K562 (cell line): Measurements from ENCODE around the gene SOX8. TPM values are rescaled to one million over a fixed set of nuclear protein-coding genes. Genes with fewer than 3 reads are reported as not detected.

Experiments used
- ATAC-seq: fragments of 200-7000 bp; cut with Tn5 transposase; 3 replicates; pipeline ENCODE4 v1.9.1; 2020; ENCODE audit warnings: moderate library complexity
- BruUV-seq: library from RNA; stranded (reverse); fragments of 400-500 nt; replicated peaks from 2 replicates; lab custom pipeline; 2021; lab: Mats Ljungman, UMichigan
- CTCF ChIA-PET: fragments of 300-600 bp; formaldehyde crosslinking; extraction: SDS; loops from one replicate; lab custom pipeline; 2021; ENCODE audit warnings: low intra/inter-chr PET ratio; lab: Yijun Ruan, JAX
- POLR2A ChIA-PET: fragments of 300-600, 350-650 bp; sonication (Branson Sonifier 250); formaldehyde crosslinking; extraction: SDS; loops from one replicate; lab custom pipeline; 2021; ENCODE audit warnings: antibody characterized with exemption, inconsistent platforms; lab: Yijun Ruan, JAX
- DNase-seq, 4 experiments: peaks; one replicate each; pipeline versions ENCODE4 v3.0.0 to v3.0.0-alpha.2; 2011 to 2018; ENCODE audit warnings: low spot score in 3 of 4, mixed read lengths in 3 of 4; ENCODE audit errors: extremely low read depth in 1 of 4
- FAIRE-seq: peaks from 2 replicates; lab custom pipeline; 2011; peaks lifted over from hg19 to GRCh38; lab: Jason Lieb, UNC
- H2AFZ ChIP-seq: 2 replicates; pipeline ENCODE4 v1.6.0; 2011; ENCODE audit warnings: low read depth, low read length, control low read depth, inconsistent platforms
- H3K27ac ChIP-seq: fragments of 200-600 bp; 3 replicates; pipeline ENCODE4 v1.8.0; 2011; ENCODE audit warnings: low read depth, mild to moderate bottlenecking, control low read depth, inconsistent platforms, low read length, moderate library complexity, mixed read lengths; ENCODE audit errors: extremely low read depth
- H3K27me3 ChIP-seq, 2 experiments: fragments of 300-600 bp in 1 of 2; 2 replicates in 1 of 2; 3 replicates in 1 of 2; pipeline versions ENCODE4 v1.6.0 to v1.8.0; 2011; ENCODE audit warnings: inconsistent platforms in 2 of 2, low read length in 2 of 2, mild to moderate bottlenecking in 1 of 2, mixed read lengths in 1 of 2, moderate library complexity in 1 of 2; ENCODE audit not compliant: control insufficient read depth in 2 of 2, insufficient read depth in 2 of 2
- H3K36me3 ChIP-seq: fragments of 300-600 bp; 3 replicates; pipeline ENCODE4 v1.8.0; 2011; ENCODE audit warnings: mild to moderate bottlenecking, low read length, inconsistent platforms; ENCODE audit not compliant: control insufficient read depth, insufficient read depth
- H3K4me1 ChIP-seq, 2 experiments: fragments of 200-600 bp in 1 of 2; replicated peaks in 1 of 2; 2 replicates in 1 of 2; 3 replicates in 1 of 2; pipeline versions ENCODE4 v1.5.1 to v1.8.0; 2011; ENCODE audit warnings: inconsistent platforms in 2 of 2, low read length in 2 of 2, mild to moderate bottlenecking in 1 of 2, mixed read lengths in 1 of 2, moderate library complexity in 1 of 2; ENCODE audit not compliant: control insufficient read depth in 2 of 2, insufficient read depth in 2 of 2
- H3K4me2 ChIP-seq: 2 replicates; pipeline ENCODE4 v1.6.1; 2011; ENCODE audit warnings: low read length, control low read depth, inconsistent platforms, mixed read lengths; ENCODE audit not compliant: insufficient read depth
- H3K4me3 ChIP-seq: fragments of 200-600 bp; sonication (generic), shearing (Covaris generic); 2 replicates; pipeline ENCODE4 v1.5.1; 2016; ENCODE audit warnings: control low read depth, inconsistent platforms
- H3K79me2 ChIP-seq: fragments of 200-600 bp; 3 replicates; pipeline ENCODE4 v1.8.0; 2011; ENCODE audit warnings: low read length, inconsistent platforms; ENCODE audit not compliant: control insufficient read depth, insufficient read depth
- H3K9ac ChIP-seq, 2 experiments: 2 replicates each; pipeline versions ENCODE4 v1.6.0 to v1.6.1; 2011; ENCODE audit warnings: low read depth in 2 of 2, low read length in 2 of 2, control low read depth in 1 of 2, inconsistent platforms in 1 of 2, mild to moderate bottlenecking in 1 of 2, mixed read lengths in 1 of 2; ENCODE audit not compliant: insufficient read depth in 1 of 2
- H3K9me1 ChIP-seq: one replicate; pipeline ENCODE4 v1.6.0; 2011; ENCODE audit warnings: inconsistent platforms, mild to moderate bottlenecking, low read length, moderate library complexity; ENCODE audit not compliant: control insufficient read depth, insufficient read depth
- H3K9me3 ChIP-seq: replicated peaks from 2 replicates; pipeline ENCODE4 v1.5.1; 2011; ENCODE audit warnings: low read depth, low read length, inconsistent platforms; ENCODE audit not compliant: control insufficient read depth, insufficient read depth
- H4K20me1 ChIP-seq: replicated peaks from 2 replicates; pipeline ENCODE4 v1.6.1; 2011; ENCODE audit warnings: low read length, inconsistent platforms, mixed read lengths; ENCODE audit not compliant: control insufficient read depth, insufficient read depth
- C11orf30 ChIP-seq: fragments of 450-650 bp; IDR thresholded peaks from 2 replicates; pipeline ENCODE4 v1.6.1; 2016; ENCODE audit warnings: low read depth, mild to moderate bottlenecking
- FOXA3 ChIP-seq, 2 experiments: fragments of 450-650 bp in 1 of 2; sonication (generic) in 1 of 2; formaldehyde crosslinking; IDR thresholded peaks in 1 of 2; conservative IDR thresholded peaks in 1 of 2; 2 replicates each; pipeline versions ENCODE4 v1.4.0 to v1.8.0; 2020 to 2022; ENCODE audit warnings: mild to moderate bottlenecking in 2 of 2, missing genetic modification reagents in 1 of 2
- POLR2G ChIP-seq: fragments of 200-400 bp; formaldehyde crosslinking; IDR thresholded peaks from 2 replicates; pipeline ENCODE4 v1.6.1; 2017; ENCODE audit warnings: low read depth, mild to moderate bottlenecking, antibody characterized with exemption, low read length, moderate library complexity
- RBM25 ChIP-seq: fragments of 200-400 bp; formaldehyde crosslinking; IDR thresholded peaks from 2 replicates; pipeline ENCODE4 v1.6.1; 2018; ENCODE audit warnings: low read length, low read depth, moderate library complexity; ENCODE audit not compliant: severe bottlenecking
- WGBS: fragments of 100-300 bp; shearing (Covaris generic); methylation state at CpG from one replicate; pipeline ENCODE4 v1.1.6; 2016; ENCODE audit warnings: low coverage, mixed read lengths; ENCODE audit not compliant: insufficient coverage; ENCODE audit errors: missing lambda C conversion rate; 5-methylcytosine and 5-hydroxymethylcytosine counted together
- in situ Hi-C: fragments of 300-500 bp; cut with MboI; formaldehyde crosslinking; loops from 4 replicates; pipeline ENCODE4 v1.15.0; 2018; ENCODE audit warnings: inconsistent platforms, mixed read lengths
- intact Hi-C: fragments of 100-400 bp; cut with micrococcal nuclease; formaldehyde crosslinking; loops from 2 replicates; pipeline ENCODE4 v1.14.2; 2022
- polyA plus RNA-seq, 8 experiments: library from polyadenylated mRNA; depleted of rRNA in 4 of 8; stranded (reverse) in 5 of 8; unstranded in 3 of 8; fragments of >200 nt; fragmentation: Nextera tagmentation in 2 of 8; fragmentation: Illumina TruSeq in 1 of 8; extraction: Ambion mirVana in 2 of 8; extraction: Trizol in 1 of 8; gene quantifications; 2 replicates each; pipeline versions ENCODE4 v1.2.1 to v1.2.3, GENCODE V29; 2011 to 2014; ENCODE audit warnings: inconsistent platforms in 1 of 8, missing spikeins in 1 of 8
- total RNA-seq, 7 experiments: library from RNA; depleted of rRNA in 6 of 7; stranded (reverse); fragments of >200 nt in 6 of 7; fragmentation: Illumina TruSeq in 2 of 7; extraction: Trizol in 2 of 7; gene quantifications; 2 replicates each; pipeline versions ENCODE4 v1.2.1 to v1.2.3, GENCODE V29; 2011 to 2021; ENCODE audit warnings: low replicate concordance in 1 of 7

The SOX8 gene
- total and polyA plus RNA-seq, 9 of the 15 experiments (the other 6 are each of a cell fraction or from before 2014, with no cell fraction given): 0.07 to 0.15 (median 0.15) TPM; not detected in 6

- no peak overlapping the region for H3K9ac ChIP-seq
Measured at GRCh38 chr16:965487-965886, 16.1 kb upstream of the SOX8 start.

DNA sequence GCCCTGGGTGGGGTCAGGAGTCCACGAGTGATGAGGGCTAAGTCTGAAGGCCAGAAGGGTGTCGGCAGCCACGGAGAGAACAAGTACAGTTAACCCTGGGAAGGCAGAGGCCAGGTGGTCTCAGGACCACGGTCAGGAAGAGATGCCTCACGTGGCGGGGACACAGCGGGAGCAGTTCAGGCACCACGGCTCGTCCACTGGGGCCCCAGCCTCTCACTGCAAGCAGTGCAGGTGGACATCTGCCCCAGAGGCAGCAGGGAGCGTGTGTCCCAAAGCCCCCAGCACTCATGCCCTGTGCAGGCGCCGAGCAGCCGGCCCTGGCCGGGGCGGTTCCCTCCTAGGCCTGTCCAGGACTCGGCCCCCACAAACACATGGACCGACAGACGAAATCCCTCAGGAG is 15.5 kb upstream of the SOX8 start:
- peaks cover under 1% of the 10 kb centered on the region; the same call in 1 of the 2 replicates for H4K20me1 ChIP-seq
- BruUV-seq: no TSS peak
- in situ Hi-C loops (no loop called here), intact Hi-C loops (no loop called here)
- DNase-seq (no peak), FAIRE-seq (no peak), ATAC-seq (no peak)
- H3K4me1 ChIP-seq: peaks cover under 1 to 41% of the 10 kb centered on the region in 2 experiments; a peak in 3 of 5 replicates
- H3K9ac ChIP-seq: no peak overlapping the region; a peak in 1 of 4 replicates
- no peaks in the 10 kb centered on the region for H3K9me3 ChIP-seq
- no peak overlapping the region for H3K4me2 ChIP-seq
- TF ChIP-seq C11orf30 (no peak), POLR2G (peak; percentile 58)
- 77% methylated on average over 15 of the region's 18 CpGs for WGBS
- POLR2A ChIA-PET: no interaction called here
- no peaks in the 10 kb centered on the region for H3K9me1 ChIP-seq
- CTCF ChIA-PET: no interaction called here
- 0 out of 3 replicates have a peak, but pooled peaks cover 8% of the 10 kb centered on the region for H3K79me2 ChIP-seq
- H3K27ac ChIP-seq: no peak overlapping the region
- no peaks in the 10 kb centered on the region; the same call in 2 of the 3 replicates for H3K36me3 ChIP-seq
- H3K4me3 ChIP-seq: no peak overlapping the region
- H3K27me3 ChIP-seq: peaks cover 0 to 6% of the 10 kb centered on the region in 2 experiments; a peak in 2 of 5 replicates
- H2AFZ ChIP-seq: no peak overlapping the region

More at GRCh38 chr16:965487-965886, 16.1 kb upstream of the SOX8 start:
- ChIA-PET POLR2A (no interaction called here), CTCF (no interaction called here)
- no peaks in the 10 kb centered on the region for H4K20me1 ChIP-seq
- WGBS: 38% methylated on average over 3 of the region's 4 CpGs
- DNase-seq (no peak), FAIRE-seq (no peak), ATAC-seq (no peak)
- 0 out of 3 replicates have a peak, but pooled peaks cover 7% of the 10 kb centered on the region for H3K79me2 ChIP-seq
- no peak overlapping the region for H3K4me3 ChIP-seq
- no TSS peak for BruUV-seq
- intact Hi-C loops: no loop called here
- no peak overlapping the region for H2AFZ ChIP-seq
- in situ Hi-C loops: no loop called here
- H3K9me3 ChIP-seq: no peaks in the 10 kb centered on the region
- peaks cover 0 to 5% of the 10 kb centered on the region in 2 experiments; a peak in 1 of 5 replicates for H3K27me3 ChIP-seq
- TF ChIP-seq FOXA3 (CRISPR knock-in tag; conservative IDR thresholded peaks at IDR 0.05 in 1 of 2, IDR thresholded peaks at IDR 0.05 in 1 of 2) (no peak), RBM25 (peak; percentile 64)
- TF ChIP-seq, all 486 proteins: peak for 1
- no peak overlapping the region for H3K27ac ChIP-seq
- H3K36me3 ChIP-seq: no peaks in the 10 kb centered on the region; the same call in 2 of the 3 replicates
- H3K4me1 ChIP-seq: peaks cover 0 to 37% of the 10 kb centered on the region in 2 experiments; a peak in 2 of 5 replicates
- H3K9me1 ChIP-seq: no peaks in the 10 kb centered on the region
- no peak overlapping the region for H3K4me2 ChIP-seq
